OCI-LY1 (cell line): ENCODE data around the gene ZNF763.
"Not testable (repeated sequence)": the region's sequence is repeated elsewhere in the genome, so short reads cannot be mapped to it uniquely, and the experiment has no call there.

ENCODE experiments used
- EZH2 ChIP-seq: fragments of 200-600 bp; sonication (generic), shearing (Covaris generic); IDR thresholded peaks from 2 replicates; pipeline ENCODE4 v1.8.0; 2017; ENCODE audit warnings: borderline replicate concordance, mixed run types, mild to moderate bottlenecking, antibody characterized with exemption, low read length, moderate library complexity, mixed read lengths
- TF ChIP-seq, protein P1 (sequence below): fragments of 200-600 bp; sonication (generic), shearing (Covaris generic); IDR thresholded peaks from 2 replicates; pipeline ENCODE4 v1.5.1; 2017; ENCODE audit warnings: mild to moderate bottlenecking, antibody characterized with exemption, low read length, moderate library complexity, mixed read lengths

DNA sequence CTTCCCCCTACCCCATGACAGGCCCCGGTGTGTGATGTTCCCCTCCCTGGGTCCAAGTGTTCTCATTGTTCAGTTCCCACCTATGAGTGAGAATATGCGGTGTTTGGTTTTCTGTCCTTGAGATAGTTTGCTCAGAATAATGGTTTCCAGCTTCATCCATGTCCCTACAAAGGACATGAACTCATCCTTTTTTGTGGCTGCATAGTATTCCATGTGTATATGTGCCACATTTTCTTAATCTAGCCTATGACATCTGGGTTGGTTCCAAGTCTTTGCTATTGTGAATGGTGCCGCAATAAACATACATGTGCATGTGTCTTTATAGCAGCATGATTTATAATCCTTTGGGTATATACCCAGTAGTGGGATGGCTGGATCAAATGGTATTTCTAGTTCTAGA lies 26.5 kb upstream of the ZNF763 start:
- TF ChIP-seq, protein P1, sequence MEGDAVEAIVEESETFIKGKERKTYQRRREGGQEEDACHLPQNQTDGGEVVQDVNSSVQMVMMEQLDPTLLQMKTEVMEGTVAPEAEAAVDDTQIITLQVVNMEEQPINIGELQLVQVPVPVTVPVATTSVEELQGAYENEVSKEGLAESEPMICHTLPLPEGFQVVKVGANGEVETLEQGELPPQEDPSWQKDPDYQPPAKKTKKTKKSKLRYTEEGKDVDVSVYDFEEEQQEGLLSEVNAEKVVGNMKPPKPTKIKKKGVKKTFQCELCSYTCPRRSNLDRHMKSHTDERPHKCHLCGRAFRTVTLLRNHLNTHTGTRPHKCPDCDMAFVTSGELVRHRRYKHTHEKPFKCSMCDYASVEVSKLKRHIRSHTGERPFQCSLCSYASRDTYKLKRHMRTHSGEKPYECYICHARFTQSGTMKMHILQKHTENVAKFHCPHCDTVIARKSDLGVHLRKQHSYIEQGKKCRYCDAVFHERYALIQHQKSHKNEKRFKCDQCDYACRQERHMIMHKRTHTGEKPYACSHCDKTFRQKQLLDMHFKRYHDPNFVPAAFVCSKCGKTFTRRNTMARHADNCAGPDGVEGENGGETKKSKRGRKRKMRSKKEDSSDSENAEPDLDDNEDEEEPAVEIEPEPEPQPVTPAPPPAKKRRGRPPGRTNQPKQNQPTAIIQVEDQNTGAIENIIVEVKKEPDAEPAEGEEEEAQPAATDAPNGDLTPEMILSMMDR: not testable (repeated sequence)
- not testable (repeated sequence) for TF ChIP-seq EZH2
